MCF 10A (cell line): Measurements from ENCODE around the gene HECTD4. TPM values are rescaled to one million over a fixed set of nuclear protein-coding genes. Genes with fewer than 3 reads are reported as not detected.

Source experiments
- BruUV-seq: library from RNA; stranded (reverse); fragments of 400-500 nt; replicated peaks from 2 replicates; lab custom pipeline; 2021; lab: Mats Ljungman, UMichigan
- CTCF ChIA-PET: fragments of 300-600 bp; sonication (Branson Sonifier 250); formaldehyde crosslinking; extraction: SDS; loops from one replicate; lab custom pipeline; 2021; ENCODE audit warnings: antibody characterized with exemption, inconsistent platforms; lab: Yijun Ruan, JAX
- POLR2A ChIA-PET: fragments of 300-600, 350-650 bp; sonication (Branson Sonifier 250); formaldehyde crosslinking; extraction: SDS; loops from one replicate; lab custom pipeline; 2020; ENCODE audit warnings: antibody characterized with exemption, inconsistent platforms; lab: Yijun Ruan, JAX
- DNase-seq: peaks from one replicate; pipeline ENCODE4 v3.0.0-alpha.2; 2018; ENCODE audit not compliant: unreplicated experiment
- H3K27ac Mint-ChIP-seq: one replicate; pipeline ENCODE4 v1.8.0; 2022; ENCODE audit warnings: mild to moderate bottlenecking, low read depth, mixed read lengths; ENCODE audit not compliant: unreplicated experiment
- H3K27me3 Mint-ChIP-seq: one replicate; pipeline ENCODE4 v1.8.0; 2022; ENCODE audit warnings: mixed read lengths; ENCODE audit not compliant: insufficient read depth, unreplicated experiment
- H3K36me3 Mint-ChIP-seq: one replicate; pipeline ENCODE4 v1.8.0; 2022; ENCODE audit warnings: mild to moderate bottlenecking, moderate library complexity, mixed read lengths; ENCODE audit not compliant: insufficient read depth, unreplicated experiment
- H3K4me1 Mint-ChIP-seq: one replicate; pipeline ENCODE4 v1.8.0; 2022; ENCODE audit warnings: mixed read lengths; ENCODE audit not compliant: insufficient read depth, unreplicated experiment
- H3K4me3 Mint-ChIP-seq: one replicate; pipeline ENCODE4 v1.8.0; 2022; ENCODE audit warnings: mild to moderate bottlenecking, moderate library complexity, mixed read lengths; ENCODE audit not compliant: unreplicated experiment
- H3K9me3 Mint-ChIP-seq: one replicate; pipeline ENCODE4 v1.8.0; 2022; ENCODE audit warnings: mixed read lengths; ENCODE audit not compliant: unreplicated experiment
- CTCF ChIP-seq: fragments of 200-600 bp; IDR thresholded peaks from one replicate; pipeline ENCODE4 v1.8.0; 2022; ENCODE audit warnings: antibody characterized with exemption, mild to moderate bottlenecking; ENCODE audit not compliant: unreplicated experiment
- intact Hi-C: fragments of 100-400 bp; cut with micrococcal nuclease; formaldehyde crosslinking; loops from 2 replicates; pipeline ENCODE4 v1.14.1; 2022
- total RNA-seq: library from RNA; stranded (reverse); gene quantifications from 2 replicates; pipeline ENCODE4 v1.2.3, GENCODE V29; 2022

Gene HECTD4
- total RNA-seq, 1 experiment from 2014 or later: 35.2 TPM

- peaks cover 6% of the 10 kb centered on the region for H3K4me1 Mint-ChIP-seq
- POLR2A ChIA-PET: interaction anchor here (0.9 kb wide), 1 partner anchor 20 kb away, joined by 3 read pairs; no protein-coding TSS in a partner anchor
Observed at GRCh38 chr12:112146123-112146522, 236.1 kb downstream of the HECTD4 start.

GRCh38 chr12:112140728-112141127 lies 241.5 kb downstream of the HECTD4 start:
- peaks cover 92% of the 10 kb centered on the region for H3K36me3 Mint-ChIP-seq
- no peaks in the 10 kb centered on the region for H3K9me3 Mint-ChIP-seq
- intact Hi-C loops: no loop called here
- no peak for DNase-seq
- H3K27ac Mint-ChIP-seq: no peak overlapping the region
- H3K4me3 Mint-ChIP-seq: no peak overlapping the region
- BruUV-seq: no TSS peak
- no peaks in the 10 kb centered on the region for H3K27me3 Mint-ChIP-seq
- H3K4me1 Mint-ChIP-seq: no peaks in the 10 kb centered on the region
- ChIA-PET POLR2A (no interaction called here), CTCF (interaction anchor here (0.6 to 0.7 kb wide), 2 partner anchors 28 to 205 kb away, joined by 3 to 4 read pairs; no protein-coding TSS in a partner anchor)
- TF ChIP-seq CTCF: no peak

More at GRCh38 chr12:112146123-112146522, 236.1 kb downstream of the HECTD4 start:
- no peak for DNase-seq
- CTCF ChIA-PET: interaction anchor here (0.5 kb wide), 1 partner anchor 37 kb away, joined by 4 read pairs; no protein-coding TSS in a partner anchor
- Mint-ChIP-seq H3K4me3 (no peak overlapping the region), H3K27ac (no peak overlapping the region), H3K36me3 (peaks cover 97% of the 10 kb centered on the region), H3K9me3 (no peaks in the 10 kb centered on the region), H3K27me3 (no peaks in the 10 kb centered on the region)
- intact Hi-C loops: no loop called here
- BruUV-seq: no TSS peak
- no peak for TF ChIP-seq CTCF

- TF ChIP-seq CTCF: no peak
- no peaks in the 10 kb centered on the region for H3K27me3 Mint-ChIP-seq
- H3K27ac Mint-ChIP-seq: no peak overlapping the region
- H3K36me3 Mint-ChIP-seq: peaks cover 64% of the 10 kb centered on the region
- BruUV-seq: no TSS peak
- CTCF ChIA-PET: no interaction called here
- no peaks in the 10 kb centered on the region for H3K9me3 Mint-ChIP-seq
- H3K4me3 Mint-ChIP-seq: no peak overlapping the region
- H3K4me1 Mint-ChIP-seq: no peaks in the 10 kb centered on the region
- POLR2A ChIA-PET: no interaction called here
- DNase-seq: no peak
- intact Hi-C loops: no loop called here
Observed at GRCh38 chr12:112134731-112135130, 247.5 kb downstream of the HECTD4 start.

- Mint-ChIP-seq H3K27ac (no peak overlapping the region), H3K27me3 (no peaks in the 10 kb centered on the region), H3K9me3 (no peaks in the 10 kb centered on the region), H3K4me3 (no peak overlapping the region), H3K36me3 (peaks cover 56% of the 10 kb centered on the region), H3K4me1 (no peaks in the 10 kb centered on the region)
- no peak for TF ChIP-seq CTCF
- ChIA-PET CTCF (interaction anchor here (0.6 to 0.9 kb wide), 3 partner anchors 12 to 499 kb away, joined by 3 to 6 read pairs (median 5); no protein-coding TSS in a partner anchor), POLR2A (interaction anchor here (3.4 to 15.7 kb wide), 2 partner anchors 11 to 22 kb away, joined by 21 to 530 read pairs; partner anchors contain the start of gene NAA25)
- intact Hi-C loops: no loop called here
- no peak for DNase-seq
- no TSS peak for BruUV-seq
Observed at GRCh38 chr12:112133418-112133817, 248.8 kb downstream of the HECTD4 start.
